CD4-positive, alpha-beta T cell (primary cell): ENCODE measurements around the gene PVALEF. TPM values are rescaled to one million over a fixed set of nuclear protein-coding genes. Genes with fewer than 3 reads are reported as not detected.

ENCODE experiments used
- ATAC-seq: fragments of 200-7000 bp; cut with Tn5 transposase; one replicate; pipeline ENCODE4 v1.10.0; 2022; ENCODE audit warnings: mild to moderate bottlenecking; ENCODE audit not compliant: poor library complexity
- CTCF ChIA-PET: fragments of 350-600 bp; sonication (Branson Sonifier 250); formaldehyde crosslinking; loops from one replicate; lab custom pipeline; 2021; ENCODE audit warnings: antibody characterized with exemption, inconsistent platforms; lab: Charles Lee
- POLR2A ChIA-PET: fragments of 350-600 bp; sonication (Branson Sonifier 250); formaldehyde crosslinking; loops from one replicate; lab custom pipeline; 2021; ENCODE audit warnings: antibody characterized with exemption, inconsistent platforms; lab: Charles Lee
- DNase-seq, 14 experiments: peaks; one replicate each; pipeline ENCODE4 v3.0.0-alpha.2; 2013 to 2020; ENCODE audit warnings: mixed read lengths in 2 of 14
- H3K27ac ChIP-seq, 2 donors: one replicate each; pipeline versions ENCODE4 v1.5.1 to v1.7.0; 2013; ENCODE audit warnings: low read length in 2 of 2, low read depth in 1 of 2, mild to moderate bottlenecking in 1 of 2
- H3K27me3 ChIP-seq, 2 experiments: 1 replicate in 1 of 2; 2 replicates in 1 of 2; pipeline versions ENCODE4 v1.6.1 to v1.7.0; 2013; ENCODE audit warnings: low read length in 2 of 2, control low read depth in 1 of 2, mild to moderate bottlenecking in 1 of 2, moderate library complexity in 1 of 2; ENCODE audit not compliant: insufficient read depth in 2 of 2, control insufficient read depth in 1 of 2
- H3K36me3 ChIP-seq: one replicate; pipeline ENCODE4 v1.6.1; 2013; ENCODE audit warnings: low read length, control low read depth; ENCODE audit not compliant: insufficient read depth
- H3K4me1 ChIP-seq: one replicate; pipeline ENCODE4 v1.6.1; 2013; ENCODE audit warnings: low read length, control low read depth; ENCODE audit not compliant: insufficient read depth
- H3K4me3 ChIP-seq: one replicate; pipeline ENCODE4 v1.5.1; 2013; ENCODE audit warnings: mild to moderate bottlenecking, low read length, moderate library complexity
- H3K9me3 ChIP-seq, 2 experiments: 1 replicate in 1 of 2; 2 replicates in 1 of 2; pipeline versions ENCODE4 v1.6.1 to v1.7.0; 2013; ENCODE audit warnings: low read length in 2 of 2, mild to moderate bottlenecking in 2 of 2, control low read depth in 1 of 2, moderate library complexity in 1 of 2; ENCODE audit not compliant: control insufficient read depth in 1 of 2, insufficient read depth in 1 of 2
- H3K27ac Mint-ChIP-seq: one replicate; pipeline ENCODE4 v1.8.0; 2020; ENCODE audit warnings: mixed read lengths
- H3K27me3 Mint-ChIP-seq: one replicate; pipeline ENCODE4 v1.8.0; 2021; ENCODE audit warnings: mixed read lengths
- H3K36me3 Mint-ChIP-seq: one replicate; pipeline ENCODE4 v1.8.0; 2021; ENCODE audit warnings: low read depth, mixed read lengths
- H3K4me1 Mint-ChIP-seq: one replicate; pipeline ENCODE4 v1.8.0; 2021; ENCODE audit warnings: low read depth, mixed read lengths
- H3K4me3 Mint-ChIP-seq: one replicate; pipeline ENCODE4 v1.8.0; 2020; ENCODE audit warnings: mild to moderate bottlenecking, mixed read lengths
- H3K9me3 Mint-ChIP-seq: one replicate; pipeline ENCODE4 v1.8.0; 2020; ENCODE audit warnings: mixed read lengths
- intact Hi-C, 2 experiments: fragments of 100-400 bp; cut with DNase I in 1 of 2; cut with micrococcal nuclease in 1 of 2; formaldehyde crosslinking; loops; one replicate each; pipeline versions ENCODE4 v1.15.1 to v1.9.0; 2023 to 2025; cut with DNase I, micrococcal nuclease
- total RNA-seq, 174 experiments: library from RNA in 2 of 174; stranded (reverse) in 2 of 174; gene quantifications; one replicate each; pipeline ENCODE4 v1.2.3 and lab custom pipeline; 2021 to 2026
- TF ChIP-seq, protein P1 (sequence below): fragments of 200-600 bp; IDR thresholded peaks from one replicate; pipeline ENCODE4 v1.8.0; 2022; ENCODE audit warnings: antibody characterized with exemption, mild to moderate bottlenecking

PVALEF gene
- total RNA-seq, 2 experiments from 2014 or later: not detected

DNA sequence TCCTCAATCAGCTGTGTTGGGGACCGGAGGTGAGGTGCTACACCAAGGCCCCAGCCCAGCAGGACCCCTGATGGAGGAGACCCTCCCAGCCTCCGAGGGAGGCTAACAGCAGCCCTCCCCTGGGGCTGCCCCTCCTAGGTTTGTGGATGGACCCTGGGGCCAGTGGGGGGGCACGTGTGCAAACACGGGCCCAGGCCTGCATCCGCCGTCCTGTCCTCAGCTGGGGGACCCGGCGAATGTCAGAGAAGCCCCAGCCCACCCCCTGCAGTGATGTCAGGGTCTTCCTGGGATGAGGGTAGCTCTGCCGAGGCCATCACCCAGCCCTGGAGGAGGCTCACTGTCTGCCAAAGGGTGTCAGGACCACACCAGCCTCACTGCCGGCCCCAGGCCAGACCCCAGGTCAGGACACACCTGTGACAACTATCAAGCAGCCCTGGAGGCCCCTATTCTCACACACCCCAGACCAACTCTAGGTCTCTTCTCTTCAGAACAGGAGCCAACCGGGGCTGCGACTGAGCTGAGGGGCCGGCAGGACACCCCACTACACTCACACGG lies 30.7 kb downstream of the PVALEF start:
- Mint-ChIP-seq H3K27me3 (no peaks in the 10 kb centered on the region), H3K27ac (no peak overlapping the region), H3K9me3 (no peaks in the 10 kb centered on the region), H3K4me1 (no peaks in the 10 kb centered on the region), H3K4me3 (no peak overlapping the region), H3K36me3 (no peaks in the 10 kb centered on the region)
- CTCF ChIA-PET: no interaction called here
- ATAC-seq (no peak), DNase-seq (no peak)
- Histone ChIP-seq H3K9me3 (no peaks in the 10 kb centered on the region), H3K27me3 (no peaks in the 10 kb centered on the region), H3K4me1 (no peaks in the 10 kb centered on the region), H3K4me3 (no peak overlapping the region), H3K27ac (no peak overlapping the region), H3K36me3 (no peaks in the 10 kb centered on the region)
- TF ChIP-seq, protein P1, sequence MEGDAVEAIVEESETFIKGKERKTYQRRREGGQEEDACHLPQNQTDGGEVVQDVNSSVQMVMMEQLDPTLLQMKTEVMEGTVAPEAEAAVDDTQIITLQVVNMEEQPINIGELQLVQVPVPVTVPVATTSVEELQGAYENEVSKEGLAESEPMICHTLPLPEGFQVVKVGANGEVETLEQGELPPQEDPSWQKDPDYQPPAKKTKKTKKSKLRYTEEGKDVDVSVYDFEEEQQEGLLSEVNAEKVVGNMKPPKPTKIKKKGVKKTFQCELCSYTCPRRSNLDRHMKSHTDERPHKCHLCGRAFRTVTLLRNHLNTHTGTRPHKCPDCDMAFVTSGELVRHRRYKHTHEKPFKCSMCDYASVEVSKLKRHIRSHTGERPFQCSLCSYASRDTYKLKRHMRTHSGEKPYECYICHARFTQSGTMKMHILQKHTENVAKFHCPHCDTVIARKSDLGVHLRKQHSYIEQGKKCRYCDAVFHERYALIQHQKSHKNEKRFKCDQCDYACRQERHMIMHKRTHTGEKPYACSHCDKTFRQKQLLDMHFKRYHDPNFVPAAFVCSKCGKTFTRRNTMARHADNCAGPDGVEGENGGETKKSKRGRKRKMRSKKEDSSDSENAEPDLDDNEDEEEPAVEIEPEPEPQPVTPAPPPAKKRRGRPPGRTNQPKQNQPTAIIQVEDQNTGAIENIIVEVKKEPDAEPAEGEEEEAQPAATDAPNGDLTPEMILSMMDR: no peak
- intact Hi-C loops: no loop called here
- POLR2A ChIA-PET: no interaction called here

DNA sequence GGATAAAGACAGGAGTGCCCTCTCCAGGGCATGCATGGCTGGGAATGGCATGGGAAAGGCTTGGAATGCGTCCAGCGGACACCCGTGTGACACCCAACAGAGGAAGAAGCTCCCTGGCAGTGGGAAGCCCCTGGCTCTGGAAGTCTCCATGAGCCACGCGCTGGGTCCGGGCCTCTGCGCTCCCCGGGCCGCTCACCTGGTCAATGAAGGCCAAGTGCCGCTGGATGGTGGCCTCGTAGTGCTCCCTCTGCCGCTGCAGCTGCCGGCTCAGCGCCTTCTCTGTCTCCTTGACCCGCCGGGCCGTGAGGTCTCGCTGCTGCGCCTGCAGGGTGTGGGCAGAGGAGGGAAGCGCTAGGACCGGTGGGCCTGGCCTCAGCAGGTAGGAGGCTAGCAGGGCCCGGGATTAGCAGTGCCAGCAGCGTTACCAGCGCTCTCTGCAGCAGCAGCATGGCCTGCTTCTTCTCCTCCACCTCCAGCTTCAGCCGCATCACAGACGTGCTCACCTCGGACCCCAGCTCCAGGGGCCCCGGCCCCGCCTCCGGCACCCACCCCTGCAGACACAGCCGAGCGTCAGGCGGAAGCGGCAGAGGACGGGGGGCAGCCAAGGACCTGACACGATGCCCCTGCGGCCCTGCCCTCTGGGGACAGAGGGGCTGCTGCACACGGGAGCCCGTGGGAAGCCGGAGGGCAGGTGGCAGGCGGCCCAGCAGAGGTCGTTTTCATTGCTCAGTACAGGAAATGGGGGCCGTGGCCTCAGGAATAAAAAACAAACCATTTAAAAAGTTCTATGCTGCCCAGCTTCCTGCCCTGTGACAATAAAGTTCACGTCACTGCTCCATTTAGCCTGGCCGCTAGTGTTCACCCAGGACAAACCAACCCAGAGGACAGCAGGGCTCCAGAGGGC lies 31.4 kb downstream of the PVALEF start:
- ChIA-PET POLR2A (no interaction called here), CTCF (no interaction called here)
- Mint-ChIP-seq H3K4me3 (no peak overlapping the region), H3K36me3 (no peaks in the 10 kb centered on the region), H3K27me3 (no peaks in the 10 kb centered on the region), H3K27ac (no peak overlapping the region), H3K4me1 (no peaks in the 10 kb centered on the region), H3K9me3 (no peaks in the 10 kb centered on the region)
- Histone ChIP-seq H3K36me3 (no peaks in the 10 kb centered on the region), H3K27me3 (no peaks in the 10 kb centered on the region), H3K4me3 (no peak overlapping the region), H3K4me1 (no peaks in the 10 kb centered on the region), H3K27ac (no peak overlapping the region), H3K9me3 (no peaks in the 10 kb centered on the region)
- no peak for DNase-seq
- intact Hi-C loops: no loop called here
- no peak for ATAC-seq
- TF ChIP-seq, protein P1: no peak

DNA sequence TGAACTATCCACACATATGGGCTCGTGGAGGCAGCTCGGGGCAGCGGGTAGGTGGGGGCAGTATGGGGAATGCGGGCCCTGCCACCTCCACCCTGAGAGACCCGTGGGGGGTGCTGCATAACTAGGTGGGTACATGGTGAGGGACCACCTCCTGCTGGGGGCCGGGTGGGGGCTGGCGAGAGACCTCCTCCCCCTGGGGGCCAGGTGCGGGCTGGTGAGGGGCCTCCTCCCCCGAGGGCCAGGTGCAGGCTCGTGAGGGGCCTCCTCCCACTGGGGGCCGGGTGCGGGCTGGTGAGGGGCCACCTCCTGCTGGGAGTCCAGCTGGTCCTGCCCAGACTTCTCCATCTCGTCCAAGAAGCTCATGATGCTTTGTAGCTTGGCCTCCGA lies 32.1 kb downstream of the PVALEF start:
- no peaks in the 10 kb centered on the region for H3K4me1 Mint-ChIP-seq
- no peak overlapping the region for H3K27ac ChIP-seq

More for the DNA sequence above, 32.1 kb downstream of the PVALEF start:
- intact Hi-C loops: no loop called here
- POLR2A ChIA-PET: no interaction called here
- ATAC-seq (no peak), DNase-seq (no peak)
- CTCF ChIA-PET: no interaction called here
- H3K36me3 ChIP-seq: no peaks in the 10 kb centered on the region
- no peak overlapping the region for H3K4me3 ChIP-seq
- H3K9me3 ChIP-seq: no peaks in the 10 kb centered on the region
- no peaks in the 10 kb centered on the region for H3K27me3 ChIP-seq
- no peaks in the 10 kb centered on the region for H3K36me3 Mint-ChIP-seq
- no peak overlapping the region for H3K4me3 Mint-ChIP-seq
- TF ChIP-seq, protein P1: no peak
- no peaks in the 10 kb centered on the region for H3K27me3 Mint-ChIP-seq
- no peaks in the 10 kb centered on the region for H3K9me3 Mint-ChIP-seq
- H3K4me1 ChIP-seq: no peaks in the 10 kb centered on the region
- no peak overlapping the region for H3K27ac Mint-ChIP-seq
